ENCODE measurements around the gene URB1.

DNA sequence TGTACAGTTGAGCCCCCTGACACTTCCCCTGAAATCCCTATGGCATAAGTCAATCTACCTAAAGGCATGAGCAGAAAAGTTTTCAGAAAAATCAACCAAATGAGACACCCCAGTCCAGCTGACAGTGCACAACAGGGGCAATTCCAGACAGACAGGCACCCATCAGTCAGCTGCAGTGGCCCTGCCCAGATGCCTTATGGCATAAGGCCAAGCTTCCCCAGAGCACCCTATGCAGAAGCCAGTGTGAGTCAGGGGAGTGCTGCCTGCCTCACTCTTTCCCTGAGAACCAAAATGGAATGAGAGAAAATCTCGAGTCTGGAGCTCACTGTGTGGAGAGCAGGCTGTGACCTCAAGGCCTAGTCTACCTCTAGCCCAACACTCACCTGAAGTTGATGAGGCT lies 56.1 kb downstream of the URB1 start:
- TF ChIP-seq CTCF (conservative IDR thresholded peaks at IDR 0.05; ENCODE audit: low read length) (no peak), EZH2phosphoT487 (IDR thresholded peaks at IDR 0.05; ENCODE audit: borderline replicate concordance) (no peak)

Measured in Loucy (cell line).